Measurements from ENCODE around the gene TMX1.

TMX1 gene

GRCh38 chr14:51240804-51241380 lies 845 bp downstream of the TMX1 start:
- FAIRE-seq: no peak

GRCh38 chr14:51242545-51243490 lies 2.8 kb downstream of the TMX1 start:
- FAIRE-seq: peak; percentile 76
- no peak for DNase-seq (ENCODE audit: extremely low spot score, insufficient read length, low read depth)

More at GRCh38 chr14:51240804-51241380, 845 bp downstream of the TMX1 start:
- no peak for DNase-seq (ENCODE audit: extremely low spot score, insufficient read length, low read depth)

- no peak for DNase-seq (ENCODE audit: extremely low spot score, insufficient read length, low read depth)
- no peak for FAIRE-seq
These were observed 4.5 kb downstream of the TMX1 start for GRCh38 chr14:51244591-51244990.

- FAIRE-seq: no peak
These were observed 6.0 kb downstream of the TMX1 start for GRCh38 chr14:51246032-51246431.

DNA sequence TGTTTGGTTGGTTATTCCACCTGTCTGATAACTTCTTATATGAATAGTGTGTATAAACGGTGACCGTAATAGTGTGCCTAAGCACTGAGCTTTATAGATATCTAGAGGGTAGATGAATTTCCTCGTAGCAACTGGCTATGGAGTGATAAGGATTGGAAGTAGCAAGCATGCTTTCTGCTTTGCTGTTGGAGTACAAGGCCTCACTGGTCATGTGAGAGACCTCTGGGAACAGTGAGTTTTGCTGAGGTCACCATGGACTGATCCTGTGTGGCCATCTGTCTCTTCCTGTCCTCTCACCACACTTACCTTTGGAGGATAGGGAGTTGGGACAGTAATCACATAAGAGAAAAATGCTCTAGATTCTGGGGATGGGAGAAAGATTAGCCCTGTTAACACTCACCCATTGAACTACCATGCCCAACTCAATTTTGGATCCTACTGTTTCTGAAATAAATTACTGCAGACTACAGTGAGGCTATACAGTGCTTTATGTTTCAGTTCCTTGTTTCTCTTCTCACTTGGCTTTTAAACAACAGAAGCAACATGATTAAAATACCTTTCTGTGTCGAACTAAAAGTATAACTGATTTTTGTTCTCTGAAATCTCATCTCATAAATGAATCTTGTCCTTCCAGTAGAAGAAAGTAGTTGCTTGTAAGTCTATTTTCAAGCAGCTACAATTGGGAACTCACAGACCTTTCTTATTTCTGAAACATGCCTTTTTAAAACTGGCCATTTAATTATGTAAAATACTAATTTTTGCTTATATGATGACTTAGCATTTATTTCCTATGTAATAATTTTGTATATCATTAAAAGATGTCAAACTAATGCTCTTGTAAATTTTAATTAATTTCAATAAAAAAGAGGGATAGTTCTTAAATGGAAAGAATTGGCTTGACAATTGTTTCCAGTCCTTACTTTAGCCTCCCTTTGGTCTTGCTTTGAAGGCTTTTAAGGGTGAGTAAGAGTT lies 8.3 kb downstream of the TMX1 start:
- FAIRE-seq: peak; percentile 84
- no peak for DNase-seq (ENCODE audit: extremely low spot score, insufficient read length, low read depth)

More at GRCh38 chr14:51246032-51246431, 6.0 kb downstream of the TMX1 start:
- DNase-seq (ENCODE audit: extremely low spot score, insufficient read length, low read depth): no peak

DNA sequence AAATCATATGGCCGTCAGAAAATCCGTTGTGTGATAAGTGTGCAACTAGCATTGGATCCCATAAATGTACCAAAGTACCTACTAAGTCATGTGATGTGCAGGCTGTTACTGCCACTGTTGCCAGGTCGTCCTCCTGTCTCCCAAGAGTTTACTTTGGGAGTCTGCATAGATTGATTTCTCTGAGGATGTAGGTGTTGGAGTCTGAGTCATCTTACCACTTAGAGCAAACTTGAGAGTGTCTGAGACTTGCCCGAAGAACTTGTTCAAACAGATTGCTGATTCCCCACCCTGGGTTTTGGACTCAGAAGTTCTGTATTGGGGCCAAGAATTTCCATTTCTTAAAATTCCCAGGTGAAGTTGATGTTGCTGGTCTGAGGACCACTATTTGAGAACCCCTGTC lies 11.4 kb downstream of the TMX1 start:
- FAIRE-seq (no peak), DNase-seq (ENCODE audit: extremely low spot score, insufficient read length, low read depth) (no peak)

DNA sequence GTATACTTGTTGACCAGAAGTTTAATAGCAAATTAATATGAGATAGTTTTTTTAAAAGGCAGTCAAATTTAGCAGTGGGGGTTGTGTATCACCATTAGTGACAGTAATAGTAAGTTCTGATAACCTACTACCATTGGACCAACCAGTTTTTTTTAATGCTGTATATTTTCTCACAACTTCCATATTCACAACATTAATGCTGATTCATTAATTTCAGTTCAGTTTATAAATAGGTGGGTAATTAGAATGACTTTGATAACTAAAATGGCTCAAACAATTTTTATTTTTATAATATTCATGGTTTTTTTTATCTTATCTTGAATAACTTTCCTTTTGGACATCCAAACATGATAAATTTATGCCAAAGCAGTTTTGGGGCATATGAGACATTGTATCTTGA lies 13.8 kb downstream of the TMX1 start:
- FAIRE-seq (no peak), DNase-seq (ENCODE audit: extremely low spot score, insufficient read length, low read depth) (no peak)

- no peak for FAIRE-seq
- DNase-seq (ENCODE audit: extremely low spot score, insufficient read length, low read depth): no peak
These were observed 18.2 kb downstream of the TMX1 start for GRCh38 chr14:51258280-51258679.

- no peak for DNase-seq (ENCODE audit: extremely low spot score, insufficient read length, low read depth)
- no peak for FAIRE-seq
These were observed 18.7 kb downstream of the TMX1 start for GRCh38 chr14:51258788-51259187.

DNA sequence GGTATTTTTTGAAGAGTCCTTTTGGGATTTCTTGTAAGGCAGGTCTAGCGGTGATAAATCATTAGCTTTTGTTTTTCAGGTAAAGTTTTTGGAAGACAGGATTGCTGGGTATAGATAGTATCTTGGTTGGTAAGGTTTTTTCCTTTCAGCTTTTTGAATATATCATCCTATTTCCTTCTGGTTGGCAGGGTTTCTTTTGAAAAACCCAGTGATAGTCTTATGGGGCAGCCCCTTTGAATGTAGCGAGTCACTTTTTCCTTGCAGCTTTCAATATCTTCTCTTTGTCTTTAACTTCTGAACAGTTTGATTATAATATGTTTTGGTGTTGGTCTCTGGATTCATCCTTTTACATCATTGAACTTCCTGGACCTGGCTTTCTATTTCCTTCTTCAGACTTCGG lies 20.2 kb downstream of the TMX1 start:
- DNase-seq (ENCODE audit: extremely low spot score, insufficient read length, low read depth) (no peak), FAIRE-seq (peak; percentile 38)

DNA sequence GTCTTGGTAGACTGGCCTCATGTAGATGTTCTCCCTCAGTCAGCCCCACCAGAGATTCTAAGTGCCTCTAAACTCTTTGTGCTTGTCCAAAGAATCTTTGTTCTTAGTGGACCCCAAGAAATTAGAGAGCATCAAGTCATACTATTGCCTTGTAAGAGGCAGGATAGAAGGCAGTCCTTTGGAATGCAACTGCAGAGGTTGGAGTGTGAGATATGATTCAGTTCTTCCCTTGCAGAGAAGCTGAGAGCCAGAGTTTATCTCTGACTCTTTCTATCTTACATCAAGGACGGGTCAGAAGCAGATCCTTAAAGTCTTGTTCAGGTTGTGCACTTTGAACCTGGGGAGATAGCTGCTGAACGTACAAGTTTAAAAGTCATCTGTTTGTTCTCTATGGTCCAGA lies 21.1 kb downstream of the TMX1 start:
- FAIRE-seq (no peak), DNase-seq (ENCODE audit: extremely low spot score, insufficient read length, low read depth) (no peak)

- DNase-seq (ENCODE audit: extremely low spot score, insufficient read length, low read depth) (no peak), FAIRE-seq (no peak)
These were observed 22.8 kb downstream of the TMX1 start for GRCh38 chr14:51262868-51263267.

DNA sequence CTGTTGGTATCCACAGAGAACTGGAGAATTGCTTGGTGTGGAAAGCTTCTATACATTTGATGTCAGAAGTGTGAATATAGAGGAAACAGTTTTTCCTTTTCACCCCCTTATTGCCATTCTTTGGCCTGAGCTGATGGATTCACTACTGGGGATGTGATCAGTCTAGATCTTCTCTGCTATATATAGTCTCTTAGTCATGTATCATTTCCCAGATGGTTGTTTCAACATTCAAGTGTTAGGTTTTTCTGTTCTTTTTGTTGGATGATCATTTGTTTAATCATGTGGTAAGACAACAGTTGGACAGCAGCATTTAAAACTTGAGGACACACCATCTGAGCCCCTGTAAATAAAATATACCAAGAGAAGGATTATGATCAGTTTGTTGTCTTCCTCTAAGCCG lies 29.6 kb downstream of the TMX1 start:
- FAIRE-seq: no peak

DNA sequence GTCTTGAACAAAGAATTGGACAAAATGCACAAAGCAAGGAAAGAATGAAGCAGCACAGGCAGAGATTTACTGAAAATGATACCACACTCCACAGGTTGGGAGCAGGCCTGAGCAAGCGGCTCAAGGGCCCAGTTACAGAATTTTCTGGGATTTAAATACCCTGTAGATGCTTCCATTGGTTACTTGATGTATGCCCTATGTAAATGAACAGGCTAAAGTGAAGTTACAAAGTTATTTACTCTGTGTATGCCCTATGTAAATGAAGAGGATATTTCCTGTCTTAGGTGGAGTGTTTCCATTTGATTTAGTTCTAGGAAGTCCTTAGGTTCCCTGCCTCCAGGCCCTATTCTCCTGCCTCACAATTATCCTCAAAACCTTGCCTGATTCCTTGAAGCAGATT lies 36.6 kb downstream of the TMX1 start:
- no peak for DNase-seq (ENCODE audit: extremely low spot score, insufficient read length, low read depth)
- FAIRE-seq: no peak

More for the DNA sequence above, 29.6 kb downstream of the TMX1 start:
- no peak for DNase-seq (ENCODE audit: extremely low spot score, insufficient read length, low read depth)

- FAIRE-seq: no peak
- no peak for DNase-seq (ENCODE audit: extremely low spot score, insufficient read length, low read depth)
These were observed 37.8 kb downstream of the TMX1 start for GRCh38 chr14:51277753-51278415.

DNA sequence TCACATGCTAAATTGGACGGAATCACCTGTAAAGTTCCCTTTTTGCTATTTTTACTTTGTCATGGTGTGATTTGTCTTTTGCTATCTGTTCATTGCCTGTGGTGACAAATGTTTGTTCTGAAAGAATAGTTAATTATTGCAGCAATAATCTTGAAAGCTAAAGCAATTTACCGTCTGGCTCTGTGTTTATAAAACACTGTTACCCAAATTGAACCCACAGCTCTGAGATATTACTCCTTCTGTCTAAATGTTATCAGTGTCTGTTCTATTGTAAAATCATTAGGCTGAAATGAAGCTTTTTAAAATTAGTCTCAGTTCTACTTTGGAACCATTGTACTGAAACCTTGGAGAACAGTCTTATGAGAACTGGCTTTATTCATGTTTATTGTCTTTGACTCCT lies 42.5 kb downstream of the TMX1 start:
- FAIRE-seq: no peak

DNA sequence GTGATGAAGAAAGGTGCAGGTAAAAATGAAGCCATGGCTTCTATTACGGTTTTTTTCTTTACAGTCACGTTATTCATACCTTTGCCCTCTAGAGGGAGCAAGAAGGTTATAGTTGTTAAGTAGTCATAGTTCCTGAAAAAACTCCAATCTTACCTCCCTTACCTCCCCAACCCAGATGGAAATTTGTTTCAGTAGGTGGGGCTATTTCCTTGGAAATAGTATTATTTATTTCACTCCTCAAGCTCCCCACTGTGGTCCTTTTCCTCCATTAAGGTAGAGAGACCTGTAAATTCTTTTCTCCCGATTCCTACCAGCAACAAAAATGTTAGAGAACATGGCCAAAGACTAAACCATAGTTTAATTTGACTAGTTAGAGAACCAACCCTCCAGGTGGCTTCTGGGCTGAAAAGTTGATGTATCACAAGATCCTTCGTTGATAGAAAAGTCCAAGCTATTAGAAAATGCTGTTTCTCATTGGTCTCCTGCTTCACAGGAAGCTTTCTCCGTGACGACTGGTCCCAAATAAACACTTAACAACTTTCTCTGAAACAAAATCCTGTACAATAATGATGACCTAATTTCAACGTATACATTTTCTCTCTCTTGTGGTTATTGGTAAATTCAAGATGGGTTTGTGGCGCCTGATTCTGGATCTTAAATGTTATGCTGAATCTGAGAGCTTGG lies 43.5 kb downstream of the TMX1 start:
- FAIRE-seq (peak; percentile 80), DNase-seq (ENCODE audit: extremely low spot score, insufficient read length, low read depth) (no peak)

More for the DNA sequence above, 42.5 kb downstream of the TMX1 start:
- DNase-seq (ENCODE audit: extremely low spot score, insufficient read length, low read depth): no peak

DNA sequence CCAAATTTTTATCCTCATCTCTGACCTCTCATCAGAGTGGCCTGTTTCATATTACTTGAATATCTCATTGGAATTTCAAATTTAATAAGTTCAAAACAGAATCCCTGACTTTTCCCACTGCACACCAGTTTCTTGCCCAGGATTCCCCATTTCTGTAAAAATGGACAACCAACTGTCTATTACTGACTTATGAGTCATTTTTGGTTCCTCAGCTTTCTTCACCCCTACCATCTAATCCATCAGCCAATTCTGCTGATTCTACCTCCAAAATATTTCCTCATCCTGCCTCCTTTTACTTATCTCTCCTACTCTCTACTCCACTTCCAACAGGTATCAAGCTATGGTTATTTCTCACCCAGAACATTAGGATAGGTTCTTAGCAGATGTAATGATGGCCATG lies 44.2 kb downstream of the TMX1 start:
- no peak for FAIRE-seq

GRCh38 chr14:51285120-51285519 lies 45.1 kb downstream of the TMX1 start:
- peak; percentile 72 for FAIRE-seq
- DNase-seq (ENCODE audit: extremely low spot score, insufficient read length, low read depth): no peak

More for the DNA sequence above, 44.2 kb downstream of the TMX1 start:
- no peak for DNase-seq (ENCODE audit: extremely low spot score, insufficient read length, low read depth)

All from GM18507 (cell line).